GM12878 (cell line): Measurements from ENCODE around the gene NCOA6.

ENCODE experiments used
- ESRRA ChIP-seq: IDR thresholded peaks from 2 replicates; pipeline ENCODE4 v1.6.1; 2012; ENCODE audit warnings: mild to moderate bottlenecking, low read length, improper control_type of control experiment
- ETV6 ChIP-seq, 2 experiments: fragments of 450-650 bp in 1 of 2; IDR thresholded peaks in 1 of 2; conservative IDR thresholded peaks in 1 of 2; 2 replicates each; pipeline ENCODE4 v1.6.1; 2014; ENCODE audit warnings: antibody characterized with exemption in 1 of 2, borderline replicate concordance in 1 of 2, low read depth in 1 of 2, mild to moderate bottlenecking in 1 of 2, moderate library complexity in 1 of 2
- PBX3 ChIP-seq: IDR thresholded peaks from 2 replicates; pipeline ENCODE4 v1.6.1; 2011; ENCODE audit warnings: mild to moderate bottlenecking, low read depth, low read length, moderate library complexity; ENCODE audit not compliant: insufficient replicate concordance
- POLR2AphosphoS5 ChIP-seq: IDR thresholded peaks from 2 replicates; pipeline ENCODE4 v1.6.1; 2011; ENCODE audit warnings: mild to moderate bottlenecking, low read length, inconsistent platforms
- PRDM15 ChIP-seq: fragments of 450-650 bp; formaldehyde crosslinking; IDR thresholded peaks from 2 replicates; pipeline ENCODE4 v1.4.0; 2020; ENCODE audit warnings: mild to moderate bottlenecking, moderate library complexity
- SRF ChIP-seq, 2 experiments: IDR thresholded peaks; 2 replicates each; pipeline ENCODE4 v1.6.1; 2011; ENCODE audit warnings: low read depth in 2 of 2, low read length in 2 of 2, mild to moderate bottlenecking in 1 of 2, moderate library complexity in 1 of 2
- TAF1 ChIP-seq: IDR thresholded peaks from 2 replicates; pipeline ENCODE4 v1.6.1; 2011; ENCODE audit warnings: mild to moderate bottlenecking, low read depth, low read length, borderline replicate concordance

- TF ChIP-seq POLR2AphosphoS5: no peak
- no peak for TF ChIP-seq PRDM15 (CRISPR knock-in tag)
- no peak for TF ChIP-seq ESRRA
- TF ChIP-seq SRF (IDR thresholded peaks at IDR 0.05; ENCODE audit: low read depth in 2 of 2, low read length in 2 of 2): no peak
- TF ChIP-seq TAF1: no peak
- no peak for TF ChIP-seq PBX3
- TF ChIP-seq ETV6 (conservative IDR thresholded peaks at IDR 0.05 in 1 of 2, IDR thresholded peaks at IDR 0.05 in 1 of 2; ENCODE audit: borderline replicate concordance in 1 of 2, low read depth in 1 of 2): no peak
Measured at GRCh38 chr20:34754611-34755010, 70.8 kb downstream of the NCOA6 start.
